PC-3 (cell line): Measurements from ENCODE around the gene GLRX. TPM values are rescaled to one million over a fixed set of nuclear protein-coding genes. Genes with fewer than 3 reads are reported as not detected.
A peak's percentile ranks its signal among the peaks of the same experiment; 100 is the strongest.

Source experiments
- ATAC-seq: fragments of 200-7000 bp; cut with Tn5 transposase; 2 replicates; pipeline ENCODE4 v1.9.1; 2020; ENCODE audit warnings: mild to moderate bottlenecking, moderate library complexity
- BruUV-seq: library from RNA; stranded (reverse); fragments of 400-500 nt; replicated peaks from 2 replicates; lab custom pipeline; 2021; lab: Mats Ljungman, UMichigan
- CTCF ChIA-PET: fragments of 300-600 bp; sonication (Branson Sonifier 250); formaldehyde crosslinking; loops from one replicate; lab custom pipeline; 2022; ENCODE audit warnings: antibody characterized with exemption; lab: Charles Lee
- POLR2A ChIA-PET: fragments of 300-600 bp; sonication (Branson Sonifier 250); formaldehyde crosslinking; loops from one replicate; lab custom pipeline; 2022; ENCODE audit warnings: antibody characterized with exemption; ENCODE audit not compliant: unreplicated experiment; lab: Charles Lee
- DNase-seq: peaks from one replicate; pipeline ENCODE4 v3.0.0-alpha.2; 2015
- H2AFZ ChIP-seq: fragments of 300-600 bp; sonication (generic); 2 replicates; pipeline ENCODE4 v1.6.0; 2016; ENCODE audit warnings: antibody characterized with exemption, low read length
- H3F3A ChIP-seq: fragments of 300-600 bp; sonication (generic); one replicate; pipeline ENCODE4 v1.6.0; 2017; ENCODE audit warnings: antibody characterized with exemption, low read length, control low read depth, mild to moderate bottlenecking; ENCODE audit not compliant: unreplicated experiment
- H3K27ac ChIP-seq: fragments of 300-600 bp; sonication (generic); 2 replicates; pipeline ENCODE4 v1.5.1; 2016; ENCODE audit warnings: mild to moderate bottlenecking, low read length
- H3K27me3 ChIP-seq: fragments of 300-600 bp; sonication (generic); 2 replicates; pipeline ENCODE4 v1.6.1; 2016; ENCODE audit warnings: low read length, mixed read lengths
- H3K36me3 ChIP-seq: fragments of 300-600 bp; sonication (generic); 2 replicates; pipeline ENCODE4 v1.6.1; 2016; ENCODE audit warnings: low read depth, mixed run types, low read length, mixed read lengths
- H3K4me1 ChIP-seq: fragments of 300-600 bp; sonication (generic); 2 replicates; pipeline ENCODE4 v1.5.1; 2016; ENCODE audit warnings: low read length; ENCODE audit not compliant: insufficient read depth
- H3K4me2 ChIP-seq: fragments of 300-600 bp; sonication (generic); 2 replicates; pipeline ENCODE4 v1.6.0; 2016; ENCODE audit warnings: low read length
- H3K4me3 ChIP-seq: fragments of 300-600 bp; sonication (generic); 2 replicates; pipeline ENCODE4 v1.5.1; 2016; ENCODE audit warnings: mild to moderate bottlenecking, low read length, mixed read lengths
- H3K79me2 ChIP-seq: fragments of 300-600 bp; sonication (generic); 2 replicates; pipeline ENCODE4 v1.6.1; 2017; ENCODE audit warnings: low read length, mixed read lengths
- H3K9ac ChIP-seq: fragments of 300-600 bp; sonication (generic); 2 replicates; pipeline ENCODE4 v1.6.0; 2016; ENCODE audit warnings: mild to moderate bottlenecking, low read length
- H3K9me2 ChIP-seq: fragments of 300-600 bp; sonication (generic); replicated peaks from 2 replicates; pipeline ENCODE4 v1.6.1; 2016; ENCODE audit warnings: mixed run types, low read length, mixed read lengths
- H3K9me3 ChIP-seq: fragments of 300-600 bp; sonication (generic); 2 replicates; pipeline ENCODE4 v1.6.1; 2016; ENCODE audit warnings: low read length, mixed read lengths
- H4K20me1 ChIP-seq: fragments of 300-600 bp; sonication (generic); 2 replicates; pipeline ENCODE4 v1.6.1; 2016; ENCODE audit warnings: low read length, mixed read lengths
- EZH2 ChIP-seq: fragments of 300-600 bp; sonication (generic); IDR thresholded peaks from one replicate; pipeline ENCODE4 v1.6.1; 2017; ENCODE audit warnings: antibody characterized with exemption, mild to moderate bottlenecking, low read length; ENCODE audit not compliant: unreplicated experiment
- EZH2phosphoT487 ChIP-seq: fragments of 300-600 bp; sonication (generic); IDR thresholded peaks from 2 replicates; pipeline ENCODE4 v1.6.1; 2018; ENCODE audit warnings: mild to moderate bottlenecking, antibody characterized with exemption, low read length, borderline replicate concordance
- intact Hi-C: fragments of 100-400 bp; cut with micrococcal nuclease; formaldehyde crosslinking; loops from 2 replicates; pipeline ENCODE4 v1.9.0; 2023
- total RNA-seq: library from RNA; depleted of rRNA; stranded (reverse); fragments of >200 nt; gene quantifications from 2 replicates; pipeline ENCODE4 v1.2.3, GENCODE V29; 2014
- TF ChIP-seq, protein P1 (sequence below): fragments of 300-600 bp; sonication (generic); conservative IDR thresholded peaks from 2 replicates; pipeline ENCODE4 v1.5.1; 2017; ENCODE audit warnings: antibody characterized with exemption, low read depth, mild to moderate bottlenecking, low read length

The GLRX gene
- total RNA-seq, 1 experiment from 2014 or later = 27.4 TPM

DNA sequence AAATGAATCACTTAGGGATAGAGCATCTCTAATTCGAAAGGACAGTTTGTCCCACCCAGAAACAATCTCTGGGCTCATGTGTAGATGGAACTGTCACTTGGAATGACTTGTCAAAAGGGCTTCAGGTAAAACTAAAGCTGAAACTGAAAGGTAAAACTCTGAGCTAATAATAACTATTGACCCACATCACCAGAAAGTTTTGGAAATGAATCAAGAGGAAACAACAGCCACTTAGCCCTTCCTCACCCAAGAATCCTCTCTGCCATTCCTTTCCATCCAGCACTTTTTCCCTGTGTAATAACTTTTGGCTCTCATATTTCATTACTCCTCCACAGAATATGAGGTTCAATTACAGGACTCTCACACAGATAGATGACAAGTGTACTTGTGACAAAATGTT is 14.0 kb upstream of the GLRX start:
- Histone ChIP-seq H3K4me3 (no peak overlapping the region), H3K9ac (no peak overlapping the region), H3F3A (no peaks in the 10 kb centered on the region), H3K36me3 (no peaks in the 10 kb centered on the region), H3K27me3 (no peaks in the 10 kb centered on the region), H3K4me1 (peaks cover 14% of the 10 kb centered on the region), H3K79me2 (no peaks in the 10 kb centered on the region), H3K4me2 (no peak overlapping the region), H3K27ac (no peak overlapping the region), H4K20me1 (no peaks in the 10 kb centered on the region), H3K9me2 (no peaks in the 10 kb centered on the region), H2AFZ (no peak overlapping the region), H3K9me3 (no peaks in the 10 kb centered on the region)
- intact Hi-C loops = loop anchor here (1.0 kb wide), 1 partner anchor 14 kb away; the partner anchor contains the start of gene GLRX
- ChIA-PET POLR2A (interaction anchor here (1.0 kb wide), 1 partner anchor 14 kb away, joined by 4 read pairs; no protein-coding TSS in a partner anchor), CTCF (no interaction called here)
- DNase-seq = no peak
- no TSS peak for BruUV-seq
- ATAC-seq = no peak; the same call in 1 of the 2 replicates
- TF ChIP-seq, protein P1, sequence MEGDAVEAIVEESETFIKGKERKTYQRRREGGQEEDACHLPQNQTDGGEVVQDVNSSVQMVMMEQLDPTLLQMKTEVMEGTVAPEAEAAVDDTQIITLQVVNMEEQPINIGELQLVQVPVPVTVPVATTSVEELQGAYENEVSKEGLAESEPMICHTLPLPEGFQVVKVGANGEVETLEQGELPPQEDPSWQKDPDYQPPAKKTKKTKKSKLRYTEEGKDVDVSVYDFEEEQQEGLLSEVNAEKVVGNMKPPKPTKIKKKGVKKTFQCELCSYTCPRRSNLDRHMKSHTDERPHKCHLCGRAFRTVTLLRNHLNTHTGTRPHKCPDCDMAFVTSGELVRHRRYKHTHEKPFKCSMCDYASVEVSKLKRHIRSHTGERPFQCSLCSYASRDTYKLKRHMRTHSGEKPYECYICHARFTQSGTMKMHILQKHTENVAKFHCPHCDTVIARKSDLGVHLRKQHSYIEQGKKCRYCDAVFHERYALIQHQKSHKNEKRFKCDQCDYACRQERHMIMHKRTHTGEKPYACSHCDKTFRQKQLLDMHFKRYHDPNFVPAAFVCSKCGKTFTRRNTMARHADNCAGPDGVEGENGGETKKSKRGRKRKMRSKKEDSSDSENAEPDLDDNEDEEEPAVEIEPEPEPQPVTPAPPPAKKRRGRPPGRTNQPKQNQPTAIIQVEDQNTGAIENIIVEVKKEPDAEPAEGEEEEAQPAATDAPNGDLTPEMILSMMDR = no peak
- TF ChIP-seq EZH2 (no peak), EZH2phosphoT487 (no peak)

DNA sequence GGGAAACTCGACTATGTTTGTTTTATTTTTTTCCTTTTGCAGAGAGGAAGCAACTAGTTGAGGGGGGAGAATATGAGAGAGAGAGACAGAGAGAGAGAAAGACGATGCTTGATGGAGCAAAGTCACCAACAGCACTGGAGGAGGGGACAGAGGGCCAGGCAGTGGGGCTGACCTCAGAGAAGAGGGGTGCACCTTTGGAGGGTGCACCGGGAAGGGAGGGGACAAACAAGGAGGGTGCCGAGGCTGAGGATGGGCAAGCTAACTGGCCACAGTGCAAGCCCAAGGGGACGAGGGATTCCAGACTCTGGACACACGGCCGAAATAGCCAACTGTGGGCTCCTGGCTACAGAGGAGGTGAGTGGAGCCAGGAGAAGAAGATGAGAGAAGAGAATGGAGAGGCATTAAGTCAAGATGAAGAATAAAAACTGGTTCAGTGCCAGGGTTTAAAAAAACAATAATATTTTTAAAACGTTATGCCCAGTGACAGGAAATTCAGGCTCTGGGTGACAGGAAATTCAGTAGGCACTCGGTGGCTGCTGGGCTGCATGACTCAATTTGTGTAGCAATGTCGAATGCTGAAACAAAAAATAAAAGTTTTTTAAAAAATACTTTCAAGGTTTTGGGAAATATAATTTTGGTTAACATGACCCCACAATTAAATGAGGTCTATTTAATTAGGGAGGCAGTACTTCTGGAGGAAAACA is 13.3 kb upstream of the GLRX start:
- Histone ChIP-seq H3K9me2 (no peaks in the 10 kb centered on the region), H3K9ac (0 out of 2 replicates have a peak overlapping the region, but pooled peaks have one; percentile 60), H3K4me1 (peaks cover 14% of the 10 kb centered on the region), H3K4me3 (peak overlapping the region; percentile 71), H3K79me2 (no peaks in the 10 kb centered on the region), H3K36me3 (no peaks in the 10 kb centered on the region), H3F3A (no peaks in the 10 kb centered on the region), H4K20me1 (no peaks in the 10 kb centered on the region), H2AFZ (peak overlapping the region; percentile 35; the same call in 1 of the 2 replicates), H3K9me3 (no peaks in the 10 kb centered on the region), H3K4me2 (peak overlapping the region; percentile 84), H3K27ac (no peak overlapping the region), H3K27me3 (no peaks in the 10 kb centered on the region)
- ATAC-seq (no peak), DNase-seq (no peak)
- intact Hi-C loops = loop anchor here (1.0 kb wide), 1 partner anchor 14 kb away; the partner anchor contains the start of gene GLRX
- TF ChIP-seq EZH2phosphoT487 (no peak), EZH2 (no peak)
- TF ChIP-seq, protein P1 = no peak
- BruUV-seq = no TSS peak
- ChIA-PET POLR2A (interaction anchor here (1.0 kb wide), 1 partner anchor 13 kb away, joined by 4 read pairs; no protein-coding TSS in a partner anchor), CTCF (no interaction called here)

DNA sequence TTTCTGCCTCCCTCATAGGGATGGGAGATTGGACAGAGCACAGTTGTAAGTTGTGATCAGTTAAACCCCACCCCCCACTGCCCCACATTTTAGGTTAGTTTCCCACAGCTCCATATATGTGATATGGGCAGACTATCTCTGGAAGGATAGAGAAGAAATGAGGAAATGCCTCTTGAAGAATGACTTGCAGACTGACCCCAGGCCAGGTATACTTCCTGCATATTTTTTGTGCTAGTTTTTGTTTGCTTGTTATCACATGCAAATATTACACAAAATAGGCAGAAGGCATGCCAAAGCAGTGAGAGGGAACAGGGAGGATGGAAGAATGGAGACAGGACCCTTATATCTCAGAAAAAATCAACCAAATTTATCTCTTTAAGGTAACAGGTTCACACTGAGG is 10.1 kb upstream of the GLRX start:
- Histone ChIP-seq H3K27ac (no peak overlapping the region), H3K4me3 (no peak overlapping the region), H3K4me1 (peaks cover 14% of the 10 kb centered on the region), H3K9ac (no peak overlapping the region), H3K9me3 (no peaks in the 10 kb centered on the region), H3K36me3 (no peaks in the 10 kb centered on the region), H3F3A (no peaks in the 10 kb centered on the region), H3K79me2 (no peaks in the 10 kb centered on the region), H3K9me2 (no peaks in the 10 kb centered on the region), H3K4me2 (no peak overlapping the region), H3K27me3 (no peaks in the 10 kb centered on the region), H2AFZ (no peak overlapping the region), H4K20me1 (no peaks in the 10 kb centered on the region)
- intact Hi-C loops = no loop called here
- CTCF ChIA-PET = no interaction called here
- DNase-seq (no peak), ATAC-seq (no peak)
- no TSS peak for BruUV-seq
- POLR2A ChIA-PET = interaction anchor here (0.6 kb wide), 1 partner anchor 13 kb away, joined by 20 read pairs; no protein-coding TSS in a partner anchor
- TF ChIP-seq, protein P1 = no peak
- TF ChIP-seq EZH2 = no peak
- TF ChIP-seq EZH2phosphoT487 = no peak
